Tibial nerve (tissue), 4 donors: ENCODE measurements around the gene BRMS1.

ENCODE experiments used
- CTCF ChIP-seq, 5 experiments: fragments of 200-600 bp in 3 of 5; fragments of 450-650 bp in 2 of 5; sonication (generic) in 3 of 5; IDR thresholded peaks; one replicate each; pipeline ENCODE4 v1.5.1; 2016 to 2019; ENCODE audit warnings: antibody characterized with exemption in 5 of 5, mild to moderate bottlenecking in 3 of 5, moderate library complexity in 2 of 5
- EP300 ChIP-seq, 2 donors: sonication (generic); formaldehyde crosslinking; IDR thresholded peaks; one replicate each; pipeline ENCODE4 v1.6.1; 2017; ENCODE audit warnings: antibody characterized with exemption in 2 of 2, mild to moderate bottlenecking in 1 of 2

DNA sequence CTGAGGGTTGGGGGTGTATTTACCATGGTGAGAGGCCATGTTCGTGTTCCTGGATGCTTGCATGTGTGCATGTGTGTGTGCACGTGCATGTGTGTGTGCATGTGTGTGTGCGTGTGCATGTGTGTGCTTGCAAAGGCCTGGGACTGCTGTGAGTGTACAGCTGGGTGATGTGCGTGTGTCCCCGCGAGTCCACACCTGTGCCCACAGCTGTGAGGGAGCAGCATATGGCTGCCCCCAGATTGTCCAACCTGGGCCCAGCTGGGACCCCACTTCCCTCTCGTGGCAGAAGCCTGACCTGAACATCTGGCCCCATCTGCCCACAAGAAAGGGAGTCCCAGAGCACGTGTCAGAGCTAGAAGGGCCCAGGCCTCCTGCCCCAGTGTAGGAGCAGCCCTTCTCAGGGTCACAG lies 19.6 kb downstream of the BRMS1 start:
- TF ChIP-seq CTCF (IDR thresholded peaks at IDR 0.05) (no peak), EP300 (IDR thresholded peaks at IDR 0.05) (no peak)
